Stimulated activated CD4-positive, alpha-beta T cell treated with anti-CD3 and anti-CD28 coated beads, Interleukin-12 subunit alpha, Interleukin-12 subunit beta, amount 100 ng/mL, for 48 hours (primary cell): ENCODE measurements around the gene TRPM6.
"Not testable (repeated sequence)": the region's sequence is repeated elsewhere in the genome, so short reads cannot be mapped to it uniquely, and the experiment has no call there.

Source experiments
- DNase-seq, 3 donors: peaks; one replicate each; pipeline ENCODE4 v3.0.0-alpha.2; 2020; ENCODE audit warnings: low read depth in 2 of 3, low spot score in 1 of 3

TRPM6 gene

DNA sequence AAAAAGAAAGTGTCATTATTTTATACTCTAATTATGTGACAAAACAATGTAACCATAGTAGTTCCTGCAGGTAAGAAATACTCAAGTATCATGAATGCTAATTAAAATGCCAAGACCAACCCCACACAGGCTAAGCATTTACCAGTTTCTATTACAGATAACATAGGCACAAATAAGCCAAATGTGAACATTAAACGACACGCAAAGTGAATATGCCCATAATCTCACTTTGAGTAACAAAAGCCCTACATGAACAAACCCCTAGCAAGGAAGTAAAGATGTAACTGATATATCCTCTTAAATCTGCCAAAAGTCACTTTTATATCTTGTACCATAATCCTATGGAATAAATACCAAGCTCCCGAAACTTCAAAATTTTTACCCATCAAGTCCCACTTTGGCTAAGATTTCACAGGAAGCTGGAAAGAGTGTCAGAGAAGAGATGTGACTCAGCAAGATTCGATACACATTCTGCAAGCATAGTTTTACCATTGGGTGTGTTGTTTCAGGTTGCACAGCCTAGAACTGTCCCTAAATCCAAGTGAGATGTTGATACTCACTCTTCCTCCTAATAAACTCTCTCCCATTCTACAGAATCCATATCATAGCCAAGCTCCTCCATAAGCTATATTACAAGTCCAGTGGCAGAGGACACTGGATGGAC is 28.8 kb downstream of the TRPM6 start:
- DNase-seq: no peak

DNA sequence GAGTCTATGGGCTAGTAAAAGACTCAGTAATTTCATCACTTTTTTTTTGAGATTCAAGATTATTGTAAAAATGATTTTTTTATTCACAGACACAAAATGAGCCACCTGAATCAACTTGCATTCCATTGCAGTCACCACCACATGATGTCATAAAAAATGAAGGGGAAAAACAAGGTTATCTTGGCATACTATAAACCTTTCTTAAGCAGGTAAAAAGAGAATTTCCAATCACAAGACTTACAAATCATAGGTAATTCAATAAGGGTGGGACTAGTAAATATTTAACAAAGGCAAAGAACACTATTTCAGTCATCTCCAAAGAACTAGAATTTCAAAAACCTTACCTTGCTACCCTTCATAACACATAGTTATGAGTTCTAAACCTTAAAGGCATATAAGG is 30.7 kb downstream of the TRPM6 start:
- no peak for DNase-seq

DNA sequence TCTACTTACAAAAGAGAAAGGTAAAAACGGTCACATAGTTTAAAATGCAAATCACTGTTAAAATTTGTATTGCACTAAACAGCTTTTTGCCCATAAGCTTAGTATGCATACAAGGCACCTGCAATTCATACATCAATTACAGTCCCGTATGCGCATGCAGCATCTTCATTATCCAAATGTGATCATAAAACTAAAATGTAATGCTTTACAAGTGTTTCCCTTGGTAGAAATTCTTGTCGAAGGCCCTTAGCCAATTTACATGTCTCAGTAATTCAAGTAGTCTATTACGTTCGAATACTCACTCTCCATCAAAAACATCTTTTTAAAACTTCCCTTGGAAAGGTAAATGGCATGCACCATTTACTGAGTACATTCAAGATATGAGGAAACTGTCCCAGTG is 32.6 kb downstream of the TRPM6 start:
- DNase-seq: no peak

GRCh38 chr9:74853024-74853423 is 34.7 kb downstream of the TRPM6 start:
- DNase-seq: not testable (repeated sequence)

DNA sequence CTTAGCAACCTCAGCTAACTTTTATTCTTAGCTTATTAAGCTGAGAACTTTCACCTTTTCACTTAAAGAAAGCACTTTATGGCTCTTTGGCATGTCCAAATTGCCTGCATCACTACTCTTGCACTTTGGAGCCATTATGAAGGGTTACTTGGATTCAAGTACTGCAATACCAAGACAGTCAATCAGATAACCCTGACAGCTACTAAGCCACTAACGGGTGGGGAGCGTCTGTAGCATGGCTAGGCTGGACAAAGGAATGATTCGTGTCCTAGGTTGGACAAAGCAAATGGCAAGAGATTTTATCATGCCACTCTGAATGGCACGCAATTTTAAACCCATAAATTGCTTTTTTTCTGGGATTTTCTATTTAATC is 39.6 kb downstream of the TRPM6 start:
- no peak for DNase-seq

DNA sequence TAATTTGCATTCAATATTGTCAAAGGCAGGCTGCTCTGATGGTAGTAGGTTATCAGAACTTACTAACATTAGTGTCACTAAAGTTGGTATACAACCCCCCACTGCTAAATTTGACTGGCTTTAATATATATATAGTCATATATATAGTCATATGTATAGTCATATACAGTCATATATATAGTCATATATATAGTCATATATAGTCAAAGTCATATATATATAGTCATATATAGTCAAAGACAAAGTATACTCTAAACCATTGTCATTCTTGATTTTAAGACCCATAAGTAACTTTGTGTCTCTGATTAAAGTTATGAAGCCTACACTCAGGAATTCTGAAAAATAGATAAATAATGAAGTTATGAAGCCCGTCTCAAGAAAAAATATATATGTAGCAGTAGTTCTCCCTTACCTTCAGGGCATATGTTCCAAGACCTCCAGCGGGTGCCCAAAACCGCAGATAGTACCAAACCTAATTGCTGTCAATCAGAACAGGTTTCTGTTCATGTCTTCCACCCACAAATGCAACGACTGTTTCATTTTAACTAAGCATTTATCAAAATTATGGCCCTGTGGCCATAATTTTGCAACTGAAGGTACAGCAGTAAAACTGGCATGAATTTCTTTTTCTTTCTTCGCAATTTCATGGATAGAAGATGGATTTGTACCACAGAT is 40.1 kb downstream of the TRPM6 start:
- no peak for DNase-seq

DNA sequence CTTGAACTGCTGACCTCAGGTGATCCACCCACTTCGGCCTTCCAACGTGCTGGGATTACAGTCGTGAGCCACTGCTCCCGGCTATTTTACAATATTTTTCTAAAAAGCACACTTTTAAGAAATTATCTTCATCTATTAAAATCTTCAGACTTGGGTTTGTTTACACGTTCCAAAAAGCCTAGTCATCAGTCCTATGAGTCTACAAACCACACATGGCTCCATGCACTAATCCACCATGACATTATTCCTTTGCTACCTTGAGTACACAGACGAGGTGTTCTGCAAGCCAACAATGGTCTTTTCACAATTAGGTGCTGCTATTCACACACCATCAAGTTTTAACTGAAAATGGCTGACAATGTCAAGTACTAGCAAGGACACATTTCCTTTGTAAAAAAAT is 41.0 kb downstream of the TRPM6 start:
- DNase-seq: no peak

DNA sequence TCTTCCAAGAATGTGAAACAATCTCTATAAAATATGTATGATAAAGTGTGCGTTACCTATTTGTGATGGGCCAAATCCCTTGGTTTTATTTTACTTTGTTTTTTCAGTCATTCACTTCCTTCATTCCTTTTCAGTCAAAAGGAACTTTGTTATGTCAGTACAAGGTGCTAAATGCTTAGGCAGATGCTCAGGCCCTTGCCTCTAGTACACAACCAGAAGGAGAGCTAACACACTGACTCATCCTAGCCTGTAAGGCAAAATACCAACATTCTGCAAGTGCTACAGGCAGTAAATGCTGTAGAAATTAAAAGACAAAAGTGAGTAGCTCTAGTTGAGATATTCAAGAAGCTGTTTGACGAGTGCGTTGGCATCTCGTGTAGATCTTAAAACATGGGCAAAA is 49.4 kb downstream of the TRPM6 start:
- no peak for DNase-seq

- DNase-seq: no peak
Observed at GRCh38 chr9:74824654-74825053, 63.1 kb downstream of the TRPM6 start.

DNA sequence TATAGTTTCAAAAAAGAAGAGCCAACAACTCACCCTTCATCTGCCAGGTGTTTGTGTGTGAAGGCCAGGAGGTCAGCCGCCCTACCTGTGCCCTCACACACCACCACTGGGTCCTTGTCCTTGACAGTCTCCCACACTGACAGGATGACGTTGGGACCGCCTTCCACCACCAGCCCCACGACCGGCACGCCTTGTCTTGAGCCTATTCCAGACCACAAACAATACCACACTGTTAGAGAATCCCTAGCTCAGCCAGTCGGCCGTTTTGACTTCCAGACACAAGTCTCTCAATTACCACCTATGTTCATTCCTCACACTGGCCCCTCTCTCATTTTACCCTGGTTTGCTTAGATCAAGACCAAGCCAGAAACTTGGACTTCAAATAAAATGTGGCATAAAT is 66.1 kb downstream of the TRPM6 start:
- DNase-seq: no peak

- no peak for DNase-seq
Observed at GRCh38 chr9:74817816-74818215, 69.9 kb downstream of the TRPM6 start.

GRCh38 chr9:74817281-74817810 is 70.4 kb downstream of the TRPM6 start:
- no peak for DNase-seq

DNA sequence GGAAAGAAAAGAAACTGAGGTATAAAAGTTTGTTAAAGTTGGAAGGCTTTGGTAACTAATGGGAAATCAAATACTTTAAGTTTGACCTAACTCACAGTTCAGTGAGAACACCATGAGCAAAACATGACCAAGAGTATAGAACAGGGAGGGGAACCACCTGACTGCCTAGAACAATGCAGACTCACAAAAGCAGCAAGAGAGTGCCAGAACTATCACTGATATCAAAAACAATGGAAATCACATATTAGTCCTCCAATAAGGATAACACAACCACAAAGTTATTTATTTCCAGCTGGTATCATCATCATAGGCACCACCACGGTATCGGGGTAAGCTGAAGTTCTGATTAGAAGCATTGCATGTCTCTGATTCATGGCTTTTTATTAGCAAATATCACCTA is 77.5 kb downstream of the TRPM6 start:
- no peak for DNase-seq

DNA sequence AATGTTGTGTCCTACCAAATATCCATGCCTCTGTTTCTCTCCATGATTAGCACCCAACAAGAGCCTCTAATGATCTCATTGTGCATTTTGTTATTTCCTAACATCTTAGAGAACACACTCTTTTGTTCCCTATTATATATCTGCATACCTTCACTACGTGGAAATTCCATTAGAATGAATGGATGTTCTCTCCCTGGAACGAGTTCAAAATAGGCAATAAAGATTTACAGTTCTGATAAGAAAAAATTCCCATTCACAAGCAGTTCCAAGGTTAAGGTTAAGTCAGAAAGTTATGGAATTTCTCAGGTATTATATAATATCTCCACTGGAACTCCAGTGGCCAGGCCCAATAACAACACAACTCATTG is 83.7 kb downstream of the TRPM6 start:
- DNase-seq: no peak

DNA sequence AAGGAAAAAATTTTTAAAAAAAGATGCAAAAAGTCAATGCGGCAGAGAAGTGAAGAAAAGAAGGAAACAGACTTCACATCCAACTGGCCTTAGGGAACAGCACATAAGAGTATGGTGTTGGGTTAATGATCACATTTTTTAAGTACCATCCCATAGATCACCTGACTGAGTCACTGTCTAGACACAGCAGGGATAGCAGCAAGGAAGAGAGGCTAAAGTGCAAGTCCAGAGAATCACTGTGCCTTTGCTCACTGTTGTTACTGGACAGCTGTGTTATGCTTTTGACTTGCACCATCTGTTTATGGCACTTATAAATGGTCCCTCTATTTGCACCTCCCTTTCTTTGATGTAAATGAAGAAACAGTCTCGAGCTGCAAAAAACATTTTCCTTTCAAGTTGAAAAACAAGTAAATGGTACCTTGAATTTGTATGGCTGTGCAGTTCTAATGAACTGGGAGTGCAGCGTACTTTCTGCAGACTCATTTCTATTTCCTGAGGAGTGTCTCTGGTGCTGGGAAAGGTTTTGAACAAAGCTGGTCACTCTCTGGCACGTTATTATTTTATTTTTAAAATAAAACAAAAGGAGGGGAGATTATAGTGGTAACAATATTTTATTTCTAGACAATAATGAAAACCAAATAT is 84.2 kb downstream of the TRPM6 start:
- DNase-seq: no peak

- DNase-seq: no peak
Observed at GRCh38 chr9:74800226-74800625, 87.5 kb downstream of the TRPM6 start.

- no peak for DNase-seq
Observed at GRCh38 chr9:74795803-74796202, 91.9 kb downstream of the TRPM6 start.

- no peak for DNase-seq
Observed at GRCh38 chr9:74795081-74795480, 92.6 kb downstream of the TRPM6 start.

DNA sequence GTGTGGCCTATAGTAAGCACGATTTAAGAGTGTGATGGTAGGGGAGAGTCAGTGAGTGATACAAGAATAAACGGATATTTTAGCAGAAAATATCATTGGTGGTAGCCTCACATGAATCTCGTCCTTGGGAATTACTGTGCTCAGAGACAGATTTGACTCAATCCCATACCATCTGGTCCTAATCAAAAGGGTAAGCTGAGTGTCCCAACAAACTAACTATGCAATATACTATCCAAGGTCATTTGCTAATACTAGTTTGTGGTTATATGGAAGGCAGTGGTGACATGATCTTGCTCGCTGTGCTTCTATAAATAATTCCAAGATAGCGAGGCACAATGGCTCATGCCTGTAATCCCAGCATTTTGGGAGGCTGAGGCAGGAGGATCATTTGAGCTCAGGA is 103.2 kb downstream of the TRPM6 start:
- no peak for DNase-seq

DNA sequence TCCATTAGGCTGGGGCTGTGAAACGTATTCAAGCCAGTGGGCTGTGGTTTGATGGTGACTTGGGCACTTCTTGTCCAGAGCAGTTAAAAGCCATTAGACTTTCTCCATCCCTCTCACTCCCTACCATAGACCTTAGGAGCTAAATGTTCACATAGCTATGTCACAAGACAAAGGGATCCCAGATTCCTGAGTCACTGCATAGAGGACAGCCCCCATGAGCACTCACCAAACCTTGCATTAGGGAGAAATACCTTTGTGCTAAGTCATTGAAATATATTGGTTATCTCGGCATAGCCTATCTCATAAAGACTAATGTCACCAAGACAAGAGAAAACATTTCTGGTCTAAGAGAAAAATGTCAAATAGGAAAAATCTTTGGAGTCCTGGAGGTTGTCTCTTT is 104.3 kb downstream of the TRPM6 start:
- DNase-seq: no peak

DNA sequence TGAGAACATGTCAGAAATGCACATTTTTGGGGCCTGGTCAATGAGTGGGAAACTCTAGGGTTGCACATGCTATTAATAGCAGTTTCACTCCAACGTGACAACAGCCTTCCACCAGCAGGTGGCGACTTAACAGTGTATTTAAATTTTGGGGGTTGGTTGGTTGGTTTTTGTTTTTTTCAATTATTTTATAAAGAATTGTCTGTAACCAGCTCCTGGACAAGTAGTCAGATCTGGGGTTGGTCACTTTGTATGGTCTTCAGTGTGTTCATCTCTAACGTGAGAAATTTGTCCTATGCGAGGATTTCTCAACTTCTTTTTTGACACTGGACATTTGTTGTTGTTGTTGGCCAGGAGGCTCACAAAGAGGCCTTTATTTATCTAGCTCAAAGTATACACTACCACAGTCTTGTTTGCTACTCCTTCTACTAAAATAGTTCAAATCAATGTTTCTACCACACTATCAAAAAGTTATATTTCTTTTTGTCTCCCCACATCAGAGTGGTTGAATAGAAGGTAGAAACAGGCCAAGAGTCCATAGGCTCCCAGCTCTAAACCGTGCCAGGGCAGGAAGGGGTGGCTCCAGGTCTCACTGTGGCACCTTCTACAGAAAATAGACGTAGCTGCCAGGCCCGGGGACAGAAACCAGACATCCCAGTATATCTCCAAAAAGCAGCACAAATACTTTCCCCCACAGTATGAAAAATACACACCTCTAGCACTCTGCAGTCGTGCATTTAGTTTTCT is 110.4 kb downstream of the TRPM6 start:
- DNase-seq: peak; percentile 33 to 63 (median 56)

GRCh38 chr9:74775396-74775795 is 112.3 kb downstream of the TRPM6 start:
- DNase-seq: no peak
